ENCODE results near the gene COL25A1.
"Not testable (repeated sequence)": the region's sequence is repeated elsewhere in the genome, so short reads cannot be mapped to it uniquely, and the experiment has no call there.

The COL25A1 gene

DNA sequence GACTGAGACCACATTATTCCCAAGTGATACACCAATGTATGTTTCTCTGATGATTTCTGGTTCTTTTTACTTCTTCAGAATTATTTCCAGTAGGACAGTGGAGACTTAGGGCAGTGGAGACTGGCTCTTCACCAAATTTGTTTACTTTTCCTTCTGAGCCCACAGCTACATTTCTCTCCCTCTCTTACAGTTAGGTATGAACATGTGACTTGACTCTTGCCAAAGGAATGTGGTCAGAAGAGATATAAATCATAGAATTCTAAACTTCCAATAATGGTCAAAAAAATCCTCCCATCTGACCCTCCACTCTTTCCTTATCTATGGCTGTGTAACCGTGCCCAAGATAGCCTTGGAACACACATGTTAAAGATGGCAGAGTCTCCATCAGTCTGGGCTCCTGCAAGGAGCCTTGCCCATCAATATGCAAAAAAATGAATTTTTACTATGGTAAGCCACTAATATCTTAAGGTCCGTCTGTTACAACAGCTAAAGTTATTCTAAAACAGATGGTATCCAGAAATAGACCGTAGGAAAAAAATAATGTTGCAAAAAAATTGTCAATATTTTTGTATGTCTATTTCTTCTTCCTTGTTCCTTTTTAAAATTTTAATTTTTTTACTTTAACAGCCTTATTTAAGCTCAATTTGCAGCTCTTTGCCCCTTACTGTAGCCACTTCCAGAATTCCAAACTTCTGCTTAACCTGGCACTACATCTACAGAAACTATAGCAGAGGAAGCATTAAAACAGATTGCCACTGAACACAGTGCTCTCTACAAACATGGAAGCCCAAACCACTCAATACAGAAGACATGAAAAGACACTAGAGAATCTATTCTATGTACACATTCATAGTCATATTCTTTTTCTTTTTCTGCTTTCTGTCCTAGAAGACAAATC lies 260.7 kb downstream of the COL25A1 start:
- DNase-seq: no peak

DNA sequence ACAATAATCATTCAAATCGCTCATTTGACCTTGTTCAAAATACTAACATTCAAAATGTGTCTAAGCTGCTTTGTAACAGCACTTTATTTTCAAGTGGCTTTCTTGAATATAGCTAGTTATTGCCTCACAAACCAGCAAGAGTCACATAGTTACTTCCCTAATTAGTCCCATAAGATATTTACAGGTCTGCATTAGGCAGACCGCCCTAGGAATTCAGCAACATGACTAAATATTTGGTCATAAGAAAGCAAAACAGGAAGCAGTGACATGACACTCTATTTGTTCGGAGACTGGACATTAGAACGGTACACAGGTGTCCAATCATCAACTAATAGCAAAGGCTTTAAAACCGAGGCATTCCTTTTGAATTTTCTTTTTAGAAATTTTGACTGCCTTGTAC lies 262.0 kb downstream of the COL25A1 start:
- no peak for DNase-seq

DNA sequence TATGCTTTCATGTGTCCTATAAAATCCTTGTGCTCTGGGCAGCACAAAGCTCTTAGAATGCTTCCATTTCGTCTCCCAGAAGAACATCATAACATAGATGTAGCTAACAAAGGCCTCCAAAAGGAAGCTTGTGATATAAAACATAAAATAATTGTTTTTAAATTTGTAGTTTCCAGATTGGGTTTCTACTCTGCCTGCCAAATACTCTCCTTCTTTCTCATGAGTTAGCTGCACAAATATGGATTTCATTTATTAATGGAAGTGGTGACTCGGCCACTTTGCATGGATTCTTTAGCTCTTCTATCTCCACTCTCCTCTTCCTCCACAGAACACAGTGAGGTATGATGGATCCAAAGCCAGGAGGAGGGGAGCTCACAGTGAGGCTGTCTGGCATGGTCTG lies 265.4 kb downstream of the COL25A1 start:
- no peak for DNase-seq

DNA sequence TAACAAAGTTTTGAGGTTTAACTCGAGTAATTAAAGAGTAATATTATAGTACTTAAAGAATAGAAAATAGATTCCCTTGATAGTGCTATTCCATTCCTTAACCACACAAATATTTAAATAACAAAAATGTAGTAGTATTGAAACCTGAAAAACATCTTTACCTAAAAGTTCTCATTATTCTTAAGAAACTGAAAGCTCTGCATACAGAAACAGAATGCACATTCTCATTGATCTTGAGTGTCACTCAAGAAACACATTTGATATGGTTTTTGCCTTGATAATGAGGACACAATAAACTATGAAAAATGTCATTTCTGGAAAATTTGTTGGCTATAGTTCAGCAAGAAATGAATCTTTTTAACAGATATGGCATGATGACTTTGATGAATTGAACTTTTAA lies 268.5 kb downstream of the COL25A1 start:
- no peak for DNase-seq

DNA sequence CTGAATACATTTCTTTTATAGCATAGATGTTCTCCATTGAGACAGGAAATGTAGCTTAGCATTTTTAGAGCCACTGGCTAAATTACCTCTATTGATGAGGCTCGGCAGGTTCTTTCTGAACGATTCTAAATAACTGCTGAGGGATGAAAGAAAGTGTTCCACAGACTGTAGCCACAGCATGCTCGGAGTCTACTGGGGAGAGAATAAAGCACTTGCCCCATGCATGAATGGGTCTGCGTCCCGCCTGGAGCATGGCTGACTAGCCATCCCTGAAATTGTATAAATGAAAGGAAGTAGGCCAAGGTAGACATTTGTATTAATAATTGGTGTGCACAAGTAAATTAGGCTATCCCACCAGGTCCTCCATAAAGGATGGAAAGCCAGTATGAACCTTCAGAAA lies 269.8 kb downstream of the COL25A1 start:
- no peak for DNase-seq

DNA sequence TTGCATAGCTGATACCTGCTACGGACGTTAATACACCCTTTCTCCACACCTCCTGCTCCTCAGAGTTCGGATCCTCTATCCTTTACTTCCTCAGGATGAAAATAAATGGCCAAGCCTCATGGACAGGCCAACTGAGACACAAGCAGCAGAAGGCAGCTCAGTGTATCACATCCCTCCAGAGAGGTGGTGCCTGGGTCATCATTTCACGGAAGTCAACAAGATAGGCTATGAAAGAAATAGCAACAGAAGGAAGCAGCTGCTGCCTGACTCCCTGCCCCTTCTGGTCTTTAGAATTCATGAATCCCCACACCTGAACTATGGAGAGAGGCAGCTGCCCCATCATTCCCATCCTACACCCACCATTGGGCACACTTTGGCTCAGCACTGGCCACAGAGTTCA lies 272.5 kb downstream of the COL25A1 start:
- DNase-seq: no peak

DNA sequence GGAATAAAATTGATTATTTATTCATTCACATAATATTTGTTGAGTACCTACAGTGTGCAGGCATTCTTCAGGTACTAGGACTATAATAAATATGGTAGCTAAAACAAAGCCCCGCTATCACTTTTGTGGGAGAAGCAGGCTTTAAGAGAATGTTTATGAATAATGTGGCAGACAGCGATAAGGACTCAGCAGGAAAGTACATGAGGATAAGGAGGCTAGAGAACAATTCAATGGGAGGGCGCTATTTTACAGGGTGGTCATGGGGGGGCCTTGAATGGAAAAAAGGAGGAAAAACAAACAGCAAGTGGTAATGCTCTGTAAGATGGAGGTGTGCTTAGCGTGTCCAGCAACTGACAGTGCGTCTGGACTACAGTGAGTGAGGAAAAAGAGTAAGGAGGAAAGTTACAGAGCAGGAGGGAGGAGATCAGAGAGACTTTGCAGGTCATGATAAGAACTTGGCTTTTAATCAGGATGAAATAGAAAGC lies 275.4 kb downstream of the COL25A1 start:
- DNase-seq: no peak

DNA sequence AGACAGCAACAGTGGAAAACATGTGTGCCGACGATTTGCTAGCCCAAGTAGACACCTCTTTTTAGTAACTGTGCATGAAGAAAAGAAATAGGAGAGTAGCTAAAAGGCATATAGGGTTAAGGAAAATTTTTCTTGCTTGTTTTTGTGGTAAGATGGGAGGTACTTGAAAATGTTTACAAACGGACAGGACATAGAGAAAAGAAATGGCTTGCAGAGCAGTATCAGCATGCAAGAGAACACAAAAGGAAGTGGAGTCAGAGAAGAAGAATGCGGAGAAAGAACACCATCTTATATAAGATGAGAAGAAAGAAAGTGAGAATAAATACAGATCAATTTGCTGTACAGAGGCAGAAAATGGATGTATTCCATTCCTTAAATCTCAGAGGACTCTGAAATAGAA lies 275.9 kb downstream of the COL25A1 start:
- no peak for DNase-seq

DNA sequence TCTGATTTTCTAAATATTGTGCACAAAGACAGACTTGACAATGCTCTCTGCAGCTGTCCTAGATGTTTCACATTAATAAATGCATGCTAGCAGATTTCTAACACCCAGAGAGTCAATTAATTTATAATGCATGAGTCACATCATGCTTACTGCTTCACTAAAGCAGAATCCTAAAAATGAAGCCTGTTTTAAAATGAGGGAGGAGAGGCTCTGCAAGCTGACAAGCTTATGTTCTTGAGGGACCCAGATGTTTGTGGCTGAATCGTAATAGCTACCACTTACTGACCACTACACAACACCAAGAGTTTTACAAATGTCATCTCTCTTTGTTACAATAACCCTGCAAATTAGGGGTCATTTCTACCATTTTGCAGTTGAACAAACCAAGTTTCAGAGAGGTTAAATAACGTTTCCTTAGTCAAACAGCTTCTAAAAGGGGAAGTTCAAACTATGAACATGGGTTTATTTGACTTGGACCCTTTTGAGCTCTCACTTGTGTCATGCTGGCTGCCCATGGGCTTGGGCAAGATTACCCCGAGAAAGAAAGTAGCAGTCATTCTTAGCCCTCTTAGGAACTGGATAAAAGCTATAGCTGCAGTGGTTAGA lies 276.9 kb downstream of the COL25A1 start:
- DNase-seq: no peak

DNA sequence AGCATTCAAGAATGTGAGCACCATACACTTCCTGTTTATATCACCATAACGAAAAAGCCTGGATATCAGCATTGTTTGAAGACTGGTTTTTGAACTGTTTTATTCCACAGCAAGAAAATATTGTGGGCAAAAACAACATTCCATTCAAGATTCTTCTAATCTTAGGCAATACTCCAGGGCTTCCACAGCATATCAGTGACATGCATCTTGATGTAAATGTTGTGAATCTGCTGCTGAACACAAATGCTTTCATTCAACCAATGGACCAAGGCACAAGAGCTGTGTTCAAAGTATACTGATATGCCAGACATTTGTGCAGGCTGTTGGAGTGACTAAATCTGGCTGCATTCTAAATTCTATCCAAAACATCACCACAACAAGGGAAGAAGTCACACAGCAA lies 279.5 kb downstream of the COL25A1 start:
- no peak for DNase-seq

DNA sequence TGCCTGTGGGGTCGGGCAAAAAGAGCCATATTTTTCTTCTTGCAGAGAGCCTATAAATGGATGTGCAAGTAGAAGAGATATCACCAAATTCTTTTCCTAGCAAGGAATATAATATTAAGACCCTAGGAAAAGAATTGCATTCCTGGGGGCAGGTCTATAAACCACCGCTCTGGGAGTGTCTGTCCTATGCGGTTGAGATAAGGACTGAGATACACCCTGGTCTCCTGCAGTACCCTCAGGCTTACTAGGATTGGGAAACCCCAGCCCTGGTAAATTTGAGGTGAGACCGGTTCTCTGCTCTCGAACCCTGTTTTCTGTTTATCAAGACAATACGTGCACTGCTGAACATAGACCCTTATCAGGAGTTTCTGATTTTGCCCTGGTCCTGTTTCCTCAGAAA lies 280.8 kb downstream of the COL25A1 start:
- not testable (repeated sequence) for DNase-seq

DNA sequence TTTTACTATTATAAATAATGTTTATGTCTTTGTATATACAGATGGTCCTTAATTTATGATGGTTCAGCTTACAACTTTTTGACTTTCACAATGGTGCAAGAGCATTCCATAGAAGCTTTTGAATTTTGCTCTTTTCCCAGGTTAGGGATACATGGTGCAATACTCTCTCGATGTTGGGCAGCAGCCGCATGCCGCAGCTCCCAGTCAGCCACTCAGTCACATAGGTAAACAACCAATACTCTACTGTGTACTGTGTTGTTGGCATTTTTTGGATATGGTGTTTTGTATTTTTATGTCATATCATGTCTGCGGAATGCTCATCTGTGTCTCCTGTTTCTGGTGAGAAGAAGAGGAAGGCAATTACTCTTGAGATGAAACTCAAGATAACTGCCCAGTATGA lies 281.6 kb downstream of the COL25A1 start:
- no peak for DNase-seq

DNA sequence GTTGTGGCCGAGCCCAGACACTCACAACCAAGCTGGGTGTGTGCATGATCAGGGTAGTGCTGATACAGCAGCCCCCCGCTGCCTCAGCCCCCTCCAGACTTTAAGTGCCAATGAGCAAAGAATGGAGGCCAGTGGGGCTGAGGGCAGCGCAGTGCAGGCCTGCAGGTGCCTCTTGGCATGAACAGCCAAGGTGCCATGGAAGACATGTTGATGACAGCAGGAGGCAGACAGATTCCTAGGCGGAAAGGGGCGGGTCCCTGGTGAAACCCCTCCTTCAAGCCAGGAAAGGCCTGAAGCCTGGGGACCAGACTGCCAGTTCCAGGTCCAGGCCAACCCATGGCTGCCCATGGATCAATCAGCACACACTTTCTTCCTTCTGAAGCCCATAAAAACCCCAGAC lies 286.3 kb downstream of the COL25A1 start:
- DNase-seq: no peak

DNA sequence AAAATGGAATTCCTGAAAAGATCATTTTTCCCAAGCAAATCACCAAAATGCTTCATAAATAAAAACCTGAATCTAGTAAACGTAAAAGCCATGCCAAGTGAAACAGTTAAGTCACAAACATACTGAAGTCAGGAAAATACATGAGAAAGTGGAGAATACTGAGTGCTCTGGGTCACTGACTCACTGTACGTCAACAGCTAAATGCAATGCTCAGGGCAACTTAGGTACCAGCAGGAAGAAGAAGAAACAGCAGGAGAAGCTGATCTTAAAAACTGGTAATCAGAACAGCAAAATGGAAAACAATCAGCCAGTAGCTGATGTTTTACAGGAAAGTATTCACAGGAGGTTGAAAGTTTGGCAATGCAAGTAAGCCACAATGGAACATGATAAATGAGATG lies 287.0 kb downstream of the COL25A1 start:
- no peak for DNase-seq

DNA sequence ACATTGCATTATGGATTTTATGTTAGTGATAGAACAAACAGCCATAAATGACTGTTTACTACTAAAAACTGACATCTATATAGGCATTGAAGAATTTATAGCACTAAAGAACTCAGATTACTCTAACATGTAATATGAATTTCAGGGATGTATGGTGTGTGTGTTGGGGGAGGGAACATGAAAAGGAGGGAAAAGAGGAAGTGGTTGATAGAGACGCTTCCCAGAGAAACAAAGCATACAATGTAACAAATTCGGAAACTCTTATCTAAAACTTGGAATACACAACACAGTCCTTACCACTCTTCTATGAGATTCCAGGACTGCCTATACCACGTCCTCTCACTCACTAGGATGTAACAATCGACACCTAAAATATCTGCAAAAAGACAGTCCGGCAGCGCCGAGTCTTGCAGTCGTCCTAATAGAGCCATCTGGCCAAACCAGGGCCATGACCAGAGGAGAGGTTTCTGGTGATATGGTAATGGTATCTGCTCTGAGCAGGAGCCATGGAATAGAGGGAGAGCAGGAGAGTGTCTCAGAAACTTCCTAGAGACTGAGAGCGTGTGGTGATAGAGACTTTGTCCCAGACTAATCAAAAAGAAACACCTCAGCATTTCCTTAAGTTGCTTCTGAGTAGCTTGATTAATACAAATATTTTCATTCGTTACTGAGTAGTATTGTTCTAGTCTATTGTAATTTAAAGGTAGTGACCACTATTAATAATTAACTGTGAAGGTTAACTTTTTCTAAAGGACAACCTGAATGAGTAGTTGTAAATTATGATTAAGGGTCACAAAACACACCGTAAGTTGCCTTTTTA lies 287.7 kb downstream of the COL25A1 start:
- DNase-seq: no peak

DNA sequence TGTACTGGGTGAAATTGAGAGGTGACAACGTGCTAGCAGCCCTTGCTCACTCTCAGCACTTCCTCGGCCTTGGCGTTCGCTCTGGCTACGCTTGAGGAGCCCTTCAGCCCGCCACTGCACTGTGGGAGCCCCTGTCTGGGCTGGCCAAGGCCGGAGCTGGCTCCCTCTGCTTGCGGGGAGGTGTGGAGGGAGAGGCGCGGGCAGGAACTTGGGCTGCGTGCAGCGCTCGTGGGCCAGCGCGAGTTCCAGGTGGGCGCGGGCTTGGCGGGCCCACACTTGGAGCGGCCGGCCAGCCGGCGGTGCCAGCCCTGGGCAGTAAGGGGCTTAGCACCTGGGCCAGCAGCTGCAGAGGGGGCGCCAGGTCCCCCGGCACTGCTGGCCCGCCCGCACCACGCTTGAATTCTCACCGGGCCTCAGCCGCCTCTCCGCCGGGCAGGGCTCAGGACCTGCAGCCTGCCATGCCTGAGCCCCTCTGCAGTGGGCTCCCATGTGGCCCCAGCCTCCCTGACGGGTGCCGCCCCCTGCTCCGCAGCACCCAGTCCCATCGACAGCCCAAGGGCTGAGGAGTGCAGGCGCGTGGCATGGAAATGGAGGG lies 290.1 kb downstream of the COL25A1 start:
- no peak for DNase-seq

DNA sequence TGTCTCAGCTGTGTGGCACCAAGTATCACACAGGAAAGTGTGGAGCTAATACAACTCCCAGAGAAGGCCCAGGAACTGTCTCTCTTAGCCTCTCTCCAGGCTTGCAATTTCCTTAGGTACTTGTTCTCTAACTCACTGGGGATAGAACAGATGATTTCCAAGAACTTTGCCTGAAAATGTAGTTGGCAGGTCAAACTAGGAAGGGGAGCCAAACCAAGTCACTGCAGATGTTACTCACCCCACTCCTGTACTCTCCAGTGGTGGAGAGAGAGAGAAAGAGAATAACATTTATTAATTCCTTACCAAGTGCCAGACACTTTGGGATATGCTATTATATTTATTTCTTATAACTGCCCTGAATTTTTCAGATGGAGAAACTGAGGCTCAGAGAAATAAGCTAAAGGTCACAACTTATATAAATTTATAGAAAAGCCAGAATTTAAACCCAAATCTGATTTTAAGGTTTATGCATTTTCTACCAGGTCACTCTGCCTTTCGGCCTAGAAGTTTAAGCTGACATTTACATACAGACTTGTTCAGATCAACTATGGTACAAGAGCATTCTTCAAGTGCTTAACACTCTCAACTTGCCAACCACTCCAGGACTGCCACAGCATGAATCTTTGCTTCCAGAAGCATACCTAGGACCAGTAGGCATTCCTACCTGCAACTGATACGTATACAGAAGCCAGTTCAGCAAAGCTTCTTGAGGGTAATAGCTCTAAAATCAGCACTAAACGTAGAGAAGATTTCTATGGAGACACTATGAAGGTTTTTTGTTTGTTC lies 291.0 kb downstream of the COL25A1 start:
- DNase-seq: no peak

DNA sequence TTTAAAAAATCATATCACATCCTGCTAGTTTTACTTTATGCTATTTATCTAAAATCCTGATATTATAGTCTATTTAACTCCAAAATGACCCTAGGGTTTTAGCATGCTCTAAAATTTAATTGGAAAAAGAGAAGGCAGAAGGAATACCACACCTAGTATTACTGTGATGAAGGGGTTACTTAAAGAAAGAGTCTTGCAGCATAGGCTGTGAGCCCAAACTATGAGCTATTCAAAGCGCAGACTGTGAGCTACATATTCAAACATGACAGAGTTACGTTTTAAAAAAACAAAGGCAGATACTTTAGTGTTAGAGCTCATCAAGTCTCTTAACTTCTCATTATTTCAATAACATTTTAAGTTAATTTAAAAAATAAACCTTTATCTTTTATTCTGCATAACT lies 291.9 kb downstream of the COL25A1 start:
- no peak for DNase-seq

DNA sequence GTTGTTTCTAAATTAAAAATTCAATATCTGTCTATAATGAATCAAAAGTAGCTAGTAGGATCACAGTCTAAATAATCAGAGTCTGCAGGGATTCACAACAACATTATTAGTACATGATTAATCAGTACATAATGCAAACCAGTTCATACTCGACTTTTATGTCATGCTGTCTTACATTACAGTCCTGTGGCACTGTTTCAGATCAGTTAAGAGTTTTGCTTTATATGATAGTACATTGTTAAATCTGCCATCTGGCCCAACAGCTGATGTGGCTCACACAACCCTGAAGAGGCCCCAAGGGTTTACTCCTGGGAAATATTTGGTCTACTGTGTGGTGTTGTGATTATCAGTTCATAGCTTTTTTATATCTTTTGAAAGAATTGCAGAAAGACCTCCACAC lies 292.5 kb downstream of the COL25A1 start:
- DNase-seq: no peak

DNA sequence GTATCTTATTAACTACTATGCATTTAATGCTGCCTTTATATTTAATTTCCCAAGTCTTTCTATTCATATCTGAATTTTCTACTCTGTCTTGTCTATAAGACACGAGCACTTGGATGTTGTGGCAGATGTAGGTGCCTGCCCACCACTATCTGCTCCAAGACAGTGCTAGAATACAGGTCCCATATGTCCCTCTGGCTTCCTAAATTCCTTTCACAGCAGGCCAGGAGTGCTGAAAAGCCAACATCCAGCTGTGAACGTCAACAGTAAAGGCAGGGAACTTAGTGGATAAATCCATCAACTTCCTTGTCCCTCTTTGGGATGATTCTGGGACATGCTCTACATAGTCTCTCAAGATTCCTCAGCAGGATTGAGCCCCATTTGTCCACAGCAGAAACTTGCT lies 294.5 kb downstream of the COL25A1 start:
- DNase-seq: no peak

DNA sequence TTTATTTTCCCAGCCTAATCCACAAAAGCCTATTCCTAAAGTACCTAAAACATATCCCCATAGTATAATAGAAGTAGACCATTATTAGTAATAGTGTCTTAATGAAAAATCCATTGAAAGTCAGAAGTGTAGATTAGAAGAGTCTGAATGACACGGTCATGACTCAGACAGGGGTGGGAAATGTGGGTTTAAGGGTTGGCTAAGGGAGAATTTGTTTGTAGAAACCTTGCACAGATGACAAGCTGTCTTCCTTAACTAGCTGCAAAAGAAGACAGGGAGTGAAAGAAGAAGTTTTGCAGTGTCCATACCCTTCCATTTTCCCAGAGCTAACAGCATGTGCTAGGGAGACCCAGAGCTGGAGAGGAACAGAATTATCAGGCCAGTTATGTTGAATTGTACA lies 296.9 kb downstream of the COL25A1 start:
- DNase-seq: no peak

DNA sequence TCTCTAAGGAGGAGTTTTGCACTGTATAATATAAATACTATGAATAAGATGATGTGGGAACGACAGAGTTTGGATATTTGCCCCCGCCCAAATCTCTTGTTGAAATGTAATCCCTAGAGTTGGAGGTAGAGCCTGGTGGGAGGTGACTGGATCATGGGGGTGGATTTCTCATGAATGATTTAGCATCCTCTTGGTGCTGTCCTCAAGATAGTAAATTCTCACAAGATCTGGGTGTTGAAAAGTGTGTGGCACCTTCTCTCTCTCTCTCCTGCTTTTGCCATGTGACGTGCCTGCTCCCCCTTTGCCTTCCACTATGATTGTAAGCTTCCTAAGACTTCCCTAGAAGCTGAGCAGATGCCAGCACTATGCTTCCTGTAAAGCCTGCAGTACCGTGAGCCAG lies 298.0 kb downstream of the COL25A1 start:
- no peak for DNase-seq

Data from NCI-H1436 treated with DMSO at 0.1 percent for 48 hours (cell line).